Measurements from ENCODE around the gene ENKD1.

Gene ENKD1

DNA sequence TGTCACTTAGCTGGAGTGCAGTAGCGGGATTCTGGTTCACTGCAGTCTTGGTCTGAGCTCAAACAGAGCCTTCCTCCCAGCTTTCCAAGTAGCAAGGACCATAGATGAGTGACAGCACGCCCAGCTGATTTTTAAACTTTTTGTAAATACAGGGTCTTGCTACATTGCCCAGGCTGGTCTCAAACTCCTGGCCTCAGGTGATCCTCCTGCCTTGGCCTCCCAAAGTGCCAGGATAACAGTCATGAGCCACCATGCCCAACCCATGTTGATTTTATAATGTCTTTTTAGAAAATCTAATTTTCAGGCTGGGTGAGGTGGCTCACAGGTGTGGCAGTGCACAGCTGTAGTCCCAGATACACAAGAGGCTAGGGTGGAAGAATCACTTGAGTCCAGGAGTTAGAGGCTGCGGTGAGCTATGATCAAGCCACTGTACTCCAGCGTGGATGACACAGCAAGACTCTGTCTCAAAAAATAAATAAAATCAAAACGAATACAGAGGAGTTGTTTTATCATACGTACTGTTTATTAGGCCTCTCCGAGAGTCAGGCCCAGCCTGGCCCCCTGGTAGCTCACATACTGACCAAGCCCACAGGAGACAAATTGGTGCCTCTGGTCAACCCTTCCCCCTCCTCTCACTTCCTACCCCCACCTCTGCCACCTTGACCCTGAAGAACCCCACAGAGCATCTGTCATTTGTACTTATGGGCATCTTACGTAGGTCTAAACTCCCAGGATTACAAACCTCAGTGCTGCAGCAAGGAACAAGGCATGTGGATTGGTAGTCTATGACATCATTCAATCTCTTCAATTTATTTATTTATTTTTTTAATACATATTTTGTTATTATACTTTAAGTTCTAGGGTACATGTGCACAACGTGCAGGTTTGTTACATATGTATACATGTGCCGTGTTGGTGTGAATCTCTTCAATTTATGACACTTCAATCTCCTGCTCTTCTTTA, 13.7 kb upstream of the ENKD1 start:
- in situ Hi-C loops (cut with MboI; ENCODE audit: low sequenced_read_pairs), result loop anchor here (10.0 kb wide), 1 partner anchor 245 kb away; no protein-coding TSS in a partner anchor

DNA sequence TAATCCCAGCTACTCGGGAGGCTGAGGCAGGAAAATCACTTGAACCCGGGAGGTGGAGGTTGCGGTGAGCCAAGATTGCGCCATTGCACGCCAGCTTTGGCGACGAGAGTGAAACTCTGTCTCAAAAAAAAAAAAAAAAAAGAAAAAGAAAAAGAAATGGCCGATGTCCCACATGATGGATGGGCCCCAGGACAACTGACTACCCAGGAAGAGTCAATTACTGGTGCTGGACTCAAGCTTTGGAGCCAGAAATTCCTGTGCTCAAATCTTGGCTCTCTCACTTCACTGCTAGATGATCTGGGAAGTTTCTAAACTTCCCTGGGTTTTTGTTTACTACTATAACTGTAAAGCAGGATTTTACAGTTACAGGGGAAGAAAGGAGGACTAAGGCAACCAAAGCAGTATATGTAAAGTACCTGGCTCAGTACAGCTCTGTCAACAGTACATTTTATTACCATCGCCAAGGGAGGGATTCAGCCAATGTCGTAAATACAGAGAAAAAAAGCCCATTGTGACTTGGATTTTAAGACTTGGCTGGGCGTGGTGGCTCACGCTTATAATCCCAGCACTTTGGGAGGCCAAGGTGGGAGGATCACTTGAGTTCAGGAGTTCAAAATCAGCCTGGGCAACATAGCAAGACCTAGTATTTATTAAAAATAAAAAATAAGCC, 11.9 kb upstream of the ENKD1 start:
- in situ Hi-C loops (cut with MboI; ENCODE audit: low sequenced_read_pairs), result loop anchor here (10.0 kb wide), 1 partner anchor 246 kb away; no protein-coding TSS in a partner anchor

DNA sequence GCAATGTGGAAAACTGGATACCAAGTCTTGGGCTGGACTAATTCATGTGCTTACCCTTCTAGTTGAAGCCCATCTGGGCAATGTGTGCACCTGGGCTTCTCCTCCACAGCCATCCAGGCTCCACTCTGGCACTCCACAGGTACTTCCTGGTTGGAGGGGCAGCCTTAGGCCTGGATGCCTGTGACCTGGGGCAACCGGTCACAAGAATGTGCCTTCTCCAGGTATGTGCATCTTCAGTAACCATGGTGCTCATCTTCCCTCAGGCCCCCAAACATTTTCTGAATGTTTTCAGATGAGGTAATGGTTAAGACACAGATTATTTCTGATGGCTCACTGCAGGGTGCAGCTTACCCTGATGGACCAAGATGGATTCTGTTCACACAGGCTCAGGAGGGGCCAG, 11.2 kb upstream of the ENKD1 start:
- in situ Hi-C loops (cut with MboI; ENCODE audit: low sequenced_read_pairs), result loop anchor here (10.0 kb wide), 1 partner anchor 247 kb away; no protein-coding TSS in a partner anchor

DNA sequence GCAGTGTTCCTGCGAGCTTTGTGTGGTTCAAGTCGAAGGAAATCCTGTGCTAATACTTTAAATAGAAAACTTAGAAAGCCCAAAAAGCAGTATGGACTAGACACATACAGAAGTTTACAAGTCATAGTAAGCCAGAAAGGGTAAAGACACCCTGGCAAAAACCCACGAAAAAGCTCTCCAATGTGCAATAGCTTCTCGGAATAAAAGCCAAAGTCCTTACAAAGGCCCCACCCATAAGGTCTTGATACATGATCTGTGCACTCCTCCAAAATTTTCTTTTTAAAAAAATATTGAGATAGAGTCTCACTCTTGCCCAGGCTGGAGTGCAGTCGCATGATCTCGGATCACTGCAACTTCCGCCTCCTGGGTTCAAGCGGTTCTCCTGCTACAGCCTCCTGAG, 10.4 kb upstream of the ENKD1 start:
- in situ Hi-C loops (cut with MboI; ENCODE audit: low sequenced_read_pairs), result loop anchor here (10.0 kb wide), 1 partner anchor 248 kb away; no protein-coding TSS in a partner anchor

DNA sequence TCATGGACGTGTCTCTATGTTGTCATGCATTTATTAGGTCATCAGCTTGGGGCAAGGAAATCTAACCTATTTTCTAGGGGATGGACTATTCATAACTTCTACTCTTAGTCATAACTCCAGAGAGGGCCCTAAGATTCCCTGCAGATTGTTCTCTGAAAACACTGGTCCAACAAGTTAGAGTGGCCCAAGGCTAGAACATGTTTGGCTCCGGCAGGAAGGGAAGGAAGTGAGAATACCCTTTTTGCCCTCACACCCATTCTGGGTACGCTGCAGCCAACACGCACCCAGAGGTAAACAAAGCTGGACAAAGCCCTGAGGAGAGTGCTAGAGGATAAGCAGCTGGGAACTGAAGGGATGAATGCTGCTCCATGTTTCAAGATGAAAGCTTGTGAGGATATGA, 10.0 kb upstream of the ENKD1 start:
- in situ Hi-C loops (cut with MboI; ENCODE audit: low sequenced_read_pairs), result loop anchor here (10.0 kb wide), 1 partner anchor 248 kb away; no protein-coding TSS in a partner anchor

GRCh38 chr16:67675999-67676398, 9.4 kb upstream of the ENKD1 start:
- in situ Hi-C loops (cut with MboI; ENCODE audit: low sequenced_read_pairs), result loop anchor here (10.0 kb wide), 1 partner anchor 249 kb away; no protein-coding TSS in a partner anchor

GRCh38 chr16:67675579-67675935, 9.0 kb upstream of the ENKD1 start:
- in situ Hi-C loops (cut with MboI; ENCODE audit: low sequenced_read_pairs), result loop anchor here (10.0 kb wide), 1 partner anchor 249 kb away; no protein-coding TSS in a partner anchor

- in situ Hi-C loops (cut with MboI; ENCODE audit: low sequenced_read_pairs), result loop anchor here (10.0 kb wide), 1 partner anchor 250 kb away; no protein-coding TSS in a partner anchor
Measured at GRCh38 chr16:67674851-67675578, 8.5 kb upstream of the ENKD1 start.

GRCh38 chr16:67673712-67674580, 7.4 kb upstream of the ENKD1 start:
- in situ Hi-C loops (cut with MboI; ENCODE audit: low sequenced_read_pairs), result loop anchor here (10.0 kb wide), 1 partner anchor 251 kb away; no protein-coding TSS in a partner anchor

- in situ Hi-C loops (cut with MboI; ENCODE audit: low sequenced_read_pairs), result loop anchor here (10.0 kb wide), 1 partner anchor 252 kb away; no protein-coding TSS in a partner anchor
Measured at GRCh38 chr16:67672739-67673662, 6.5 kb upstream of the ENKD1 start.

DNA sequence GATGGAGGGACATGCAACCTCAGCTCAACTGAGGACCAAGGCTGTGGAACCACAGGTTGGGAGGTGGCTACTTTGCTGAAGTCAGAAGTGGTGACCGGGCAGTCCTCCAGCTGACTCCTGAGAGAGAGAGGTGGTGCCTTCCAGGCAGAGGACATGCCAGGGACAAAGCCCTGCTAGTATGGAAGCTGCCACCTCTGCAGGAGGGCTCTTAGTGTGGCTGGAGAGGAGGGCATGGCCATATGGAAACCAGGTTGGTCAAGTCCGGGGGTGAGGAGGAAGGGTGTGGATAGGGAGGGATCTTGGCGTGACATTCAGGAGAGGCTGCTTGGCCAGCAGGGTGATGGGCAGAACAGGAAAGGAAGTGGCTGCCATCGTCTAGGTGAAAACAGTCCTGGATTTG, 5.8 kb upstream of the ENKD1 start:
- in situ Hi-C loops (cut with MboI; ENCODE audit: low sequenced_read_pairs), result loop anchor here (10.0 kb wide), 1 partner anchor 252 kb away; no protein-coding TSS in a partner anchor

- in situ Hi-C loops (cut with MboI; ENCODE audit: low sequenced_read_pairs), result loop anchor here (10.0 kb wide), 1 partner anchor 255 kb away; no protein-coding TSS in a partner anchor
Measured at GRCh38 chr16:67669499-67670101, 3.0 kb upstream of the ENKD1 start.

- in situ Hi-C loops (cut with MboI; ENCODE audit: low sequenced_read_pairs), result no loop called here
Measured at GRCh38 chr16:67668495-67669157, 2.1 kb upstream of the ENKD1 start.

DNA sequence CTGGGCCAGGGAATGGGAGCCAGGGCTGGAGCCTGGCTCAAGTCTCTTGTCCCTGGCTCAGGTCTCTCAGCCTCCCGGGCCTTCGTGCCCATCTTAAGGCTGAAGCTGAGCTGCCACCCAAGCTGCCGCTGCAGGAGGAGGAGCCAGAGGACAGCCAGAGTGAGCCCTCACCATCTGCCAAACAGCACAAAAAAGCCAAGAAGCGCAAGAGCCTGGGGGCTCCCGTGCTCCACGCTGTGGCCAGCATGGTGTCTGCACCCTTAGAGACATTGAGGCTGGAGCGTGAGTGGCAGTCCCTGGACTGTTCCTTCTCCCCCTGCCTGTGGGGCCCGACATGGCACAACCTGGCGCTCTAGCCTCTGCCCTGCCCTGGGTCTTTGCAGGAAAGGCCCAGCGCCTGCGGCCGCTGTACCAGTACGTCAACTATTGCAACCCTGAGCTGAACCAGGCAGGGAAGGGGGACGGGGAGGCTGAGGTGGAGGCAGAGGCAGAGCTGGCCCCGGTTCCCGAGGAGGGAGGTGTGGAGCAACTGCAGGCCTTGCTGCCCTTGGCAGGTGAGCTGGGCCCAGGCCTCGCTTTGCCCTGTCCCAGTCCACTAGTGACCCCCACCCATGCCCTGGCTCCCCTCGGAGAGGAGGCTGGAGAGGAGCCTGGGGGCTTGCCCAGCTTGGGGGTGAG, 1.4 kb upstream of the ENKD1 start:
- in situ Hi-C loops (cut with MboI; ENCODE audit: low sequenced_read_pairs), result no loop called here

DNA sequence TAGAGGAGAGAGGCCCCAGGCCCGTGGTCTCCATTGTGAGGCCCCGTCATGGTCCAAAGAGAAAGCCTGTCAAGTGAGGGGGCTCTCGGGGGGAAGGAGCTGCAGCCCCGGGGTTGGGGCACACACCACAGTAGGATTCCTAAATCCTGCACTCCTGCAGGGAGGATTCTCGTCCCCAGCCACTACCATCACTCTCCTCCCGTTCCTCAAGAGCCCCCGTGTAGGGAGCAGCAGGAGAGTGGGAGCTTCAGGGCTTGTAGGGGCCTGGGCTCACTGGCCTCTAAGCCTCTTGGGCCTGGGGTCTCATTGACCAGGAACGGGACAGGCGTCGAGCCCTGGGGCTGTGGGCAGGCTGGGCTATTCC, 885 bp upstream of the ENKD1 start:
- in situ Hi-C loops (cut with MboI; ENCODE audit: low sequenced_read_pairs), result no loop called here

DNA sequence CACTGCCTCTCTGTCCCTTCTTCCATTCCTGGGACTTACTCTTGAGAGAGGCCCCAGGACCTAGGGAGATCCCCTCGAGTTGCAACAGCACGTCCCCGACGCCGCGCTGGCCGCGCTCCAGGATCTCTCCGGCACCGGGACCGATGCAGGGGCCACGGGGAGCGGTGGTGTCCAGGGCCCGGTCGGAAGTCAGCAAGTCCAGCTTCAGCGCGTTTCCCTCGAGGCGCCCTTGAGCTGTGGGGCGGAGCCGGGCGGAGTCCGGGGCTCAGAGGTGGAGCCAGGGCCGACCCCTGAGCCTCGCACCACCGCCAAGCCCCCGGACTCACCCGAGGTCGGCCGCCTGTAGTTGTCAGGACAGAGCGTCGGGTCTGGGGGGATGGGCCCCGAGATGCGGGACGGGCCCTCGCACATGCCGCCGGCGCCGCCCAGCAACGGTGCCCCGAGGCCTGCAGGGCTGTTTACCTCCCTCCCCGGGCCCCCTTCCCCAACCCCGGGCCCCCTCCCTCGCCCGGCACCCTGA, 458 bp downstream of the ENKD1 start:
- in situ Hi-C loops (cut with MboI; ENCODE audit: low sequenced_read_pairs), result no loop called here

GRCh38 chr16:67665598-67665997, 952 bp downstream of the ENKD1 start:
- in situ Hi-C loops (cut with MboI; ENCODE audit: low sequenced_read_pairs), result no loop called here

Measured in HL-60/S4 treated with retinoic acid at 250 ng/mL for 4 days and 3 days (cell line).